HEK293 (cell line): ENCODE measurements around the gene ETV6.

Experiments used
- CTCF ChIA-PET: fragments of 350-600 bp; formaldehyde crosslinking; extraction: SDS; loops from one replicate; lab custom pipeline; 2021; ENCODE audit warnings: antibody characterized with exemption; lab: Yijun Ruan, JAX
- POLR2A ChIA-PET: fragments of 300-600 bp; formaldehyde crosslinking; extraction: SDS; loops from one replicate; lab custom pipeline; 2020; ENCODE audit warnings: antibody characterized with exemption, inconsistent platforms; lab: Yijun Ruan, JAX
- H3K27ac ChIP-seq: fragments of 200-500 bp; sonication (Bioruptor generic); 2 replicates; pipeline ENCODE4 v1.5.1; 2014; ENCODE audit warnings: low read depth, low read length, control low read depth, inconsistent platforms; ENCODE audit errors: extremely low read depth
- H3K36me3 ChIP-seq, 2 experiments: fragments of 200-500 bp in 1 of 2; sonication (Bioruptor generic) in 1 of 2; 1 replicate in 1 of 2; 2 replicates in 1 of 2; pipeline ENCODE4 v1.5.1; 2014 to 2017; ENCODE audit warnings: inconsistent platforms in 2 of 2, low read length in 2 of 2; ENCODE audit not compliant: control insufficient read depth in 2 of 2, insufficient read depth in 1 of 2
- H3K4me1 ChIP-seq: fragments of 200-500 bp; sonication (Bioruptor generic); 2 replicates; pipeline ENCODE4 v1.5.1; 2014; ENCODE audit warnings: mild to moderate bottlenecking, low read length, inconsistent platforms; ENCODE audit not compliant: control insufficient read depth, insufficient read depth
- H3K4me3 ChIP-seq: 2 replicates; pipeline ENCODE4 v1.5.1; 2011; ENCODE audit warnings: low read depth, mild to moderate bottlenecking, control low read depth, low read length, moderate library complexity
- H3K9me3 ChIP-seq: fragments of 200-500 bp; sonication (Bioruptor generic); 2 replicates; pipeline ENCODE4 v1.5.1; 2014; ENCODE audit warnings: low read depth, low read length, inconsistent platforms; ENCODE audit not compliant: control insufficient read depth, insufficient read depth
- GLIS2 ChIP-seq: fragments of 450-650 bp; formaldehyde crosslinking; IDR thresholded peaks from 2 replicates; pipeline ENCODE4 v1.5.1; 2016; ENCODE audit warnings: missing biosample characterization, missing genetic modification characterization
- INSM2 ChIP-seq: fragments of 450-650 bp; formaldehyde crosslinking; IDR thresholded peaks from 2 replicates; pipeline ENCODE4 v1.5.1; 2016; ENCODE audit warnings: missing biosample characterization, missing genetic modification characterization
- OSR2 ChIP-seq: fragments of 450-650 bp; formaldehyde crosslinking; IDR thresholded peaks from 2 replicates; pipeline ENCODE4 v1.5.1; 2016; ENCODE audit warnings: missing biosample characterization, missing genetic modification characterization
- REPIN1 ChIP-seq: fragments of 450-650 bp; formaldehyde crosslinking; IDR thresholded peaks from 2 replicates; pipeline ENCODE4 v1.5.1; 2017; ENCODE audit warnings: missing biosample characterization, missing genetic modification characterization, low read depth
- TRIM28 ChIP-seq: IDR thresholded peaks from 2 replicates; pipeline ENCODE4 v1.6.1; 2011; ENCODE audit warnings: low read length, control low read depth, borderline replicate concordance
- ZFP37 ChIP-seq: fragments of 450-650 bp; formaldehyde crosslinking; IDR thresholded peaks from 2 replicates; pipeline ENCODE4 v1.5.1; 2016; ENCODE audit warnings: missing biosample characterization, missing genetic modification characterization
- ZNF121 ChIP-seq: fragments of 450-650 bp; formaldehyde crosslinking; IDR thresholded peaks from 2 replicates; pipeline ENCODE4 v1.5.1; 2016; ENCODE audit warnings: missing biosample characterization, missing genetic modification characterization
- ZNF274 ChIP-seq, 2 experiments: fragments of 200-500 bp in 1 of 2; fragments of 450-650 bp in 1 of 2; sonication (Bioruptor generic) in 1 of 2; formaldehyde crosslinking in 1 of 2; IDR thresholded peaks; 2 replicates each; pipeline versions ENCODE4 v1.5.1 to v1.6.1; 2014 to 2016; ENCODE audit warnings: borderline replicate concordance in 1 of 2, inconsistent platforms in 1 of 2, low read length in 1 of 2, missing biosample characterization in 1 of 2, missing genetic modification characterization in 1 of 2
- ZNF302 ChIP-seq: fragments of 450-650 bp; formaldehyde crosslinking; IDR thresholded peaks from 2 replicates; pipeline ENCODE4 v1.5.1; 2016; ENCODE audit warnings: missing biosample characterization, missing genetic modification characterization, low read depth
- ZNF37A ChIP-seq: fragments of 450-650 bp; IDR thresholded peaks from 2 replicates; pipeline ENCODE4 v1.5.1; 2018; ENCODE audit warnings: missing biosample characterization, missing genetic modification characterization
- ZNF473 ChIP-seq: fragments of 450-650 bp; formaldehyde crosslinking; IDR thresholded peaks from 2 replicates; pipeline ENCODE4 v1.5.1; 2017; ENCODE audit warnings: missing biosample characterization, missing genetic modification characterization
- ZNF529 ChIP-seq: fragments of 450-650 bp; formaldehyde crosslinking; IDR thresholded peaks from 2 replicates; pipeline ENCODE4 v1.5.1; 2017; ENCODE audit warnings: missing genetic modification characterization, missing biosample characterization; ENCODE audit not compliant: insufficient replicate concordance
- ZNF785 ChIP-seq: fragments of 450-650 bp; formaldehyde crosslinking; IDR thresholded peaks from 2 replicates; pipeline ENCODE4 v1.5.1; 2016; ENCODE audit warnings: missing biosample characterization, missing genetic modification characterization
- TF ChIP-seq, protein P1 (sequence below): fragments of 450-650 bp; formaldehyde crosslinking; conservative IDR thresholded peaks from 2 replicates; pipeline ENCODE4 v1.5.1; 2016; ENCODE audit warnings: low read depth, missing biosample characterization, missing genetic modification characterization
- TF ChIP-seq, protein P2 (sequence below): fragments of 450-650 bp; formaldehyde crosslinking; IDR thresholded peaks from 2 replicates; pipeline ENCODE4 v1.5.1; 2016; ENCODE audit warnings: missing biosample characterization, missing genetic modification characterization
- TF ChIP-seq, protein P3 (sequence below): fragments of 450-650 bp; IDR thresholded peaks from 2 replicates; pipeline ENCODE4 v1.5.1; 2018; ENCODE audit warnings: missing biosample characterization, mild to moderate bottlenecking, missing genetic modification characterization

ETV6 gene

GRCh38 chr12:11798006-11798708 lies 148.7 kb downstream of the ETV6 start:
- H3K27ac ChIP-seq, result no peak overlapping the region

DNA sequence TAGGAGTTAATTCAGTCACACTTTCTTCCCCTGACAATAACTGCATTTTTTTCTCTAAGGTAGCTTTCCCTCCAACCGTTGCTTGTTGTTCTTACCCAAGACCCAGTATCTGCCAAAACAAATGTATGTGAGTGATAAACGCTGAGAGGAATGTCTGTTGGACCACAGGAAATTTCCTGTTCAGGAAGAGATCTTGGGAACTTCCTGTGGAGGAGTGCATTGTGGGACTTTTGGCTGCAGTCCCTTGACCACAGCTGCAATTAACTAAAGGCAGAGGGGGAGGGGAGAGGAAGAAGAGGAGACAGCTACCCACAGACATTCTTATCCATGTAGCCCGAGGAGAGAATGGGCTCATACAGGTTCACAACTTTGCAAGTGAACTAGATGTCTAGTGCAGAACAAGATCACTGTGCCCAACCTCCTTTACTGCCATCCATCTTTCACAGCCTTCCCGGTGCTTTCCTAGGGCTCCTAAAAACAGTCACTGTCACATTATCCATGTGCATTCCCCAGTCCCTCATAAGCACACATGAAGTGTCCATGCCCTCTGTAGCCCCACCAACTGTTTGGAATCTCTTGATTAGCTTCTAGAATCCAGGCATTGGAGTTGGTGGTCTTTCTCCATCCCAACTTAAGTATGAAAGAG lies 149.5 kb downstream of the ETV6 start:
- Histone ChIP-seq H3K36me3 (no peaks in the 10 kb centered on the region), H3K4me1 (peaks cover 12% of the 10 kb centered on the region), H3K27ac (no peak overlapping the region), H3K9me3 (no peaks in the 10 kb centered on the region), H3K4me3 (no peak overlapping the region)
- ChIA-PET CTCF (no interaction called here), POLR2A (no interaction called here)
- TF ChIP-seq, protein P1, sequence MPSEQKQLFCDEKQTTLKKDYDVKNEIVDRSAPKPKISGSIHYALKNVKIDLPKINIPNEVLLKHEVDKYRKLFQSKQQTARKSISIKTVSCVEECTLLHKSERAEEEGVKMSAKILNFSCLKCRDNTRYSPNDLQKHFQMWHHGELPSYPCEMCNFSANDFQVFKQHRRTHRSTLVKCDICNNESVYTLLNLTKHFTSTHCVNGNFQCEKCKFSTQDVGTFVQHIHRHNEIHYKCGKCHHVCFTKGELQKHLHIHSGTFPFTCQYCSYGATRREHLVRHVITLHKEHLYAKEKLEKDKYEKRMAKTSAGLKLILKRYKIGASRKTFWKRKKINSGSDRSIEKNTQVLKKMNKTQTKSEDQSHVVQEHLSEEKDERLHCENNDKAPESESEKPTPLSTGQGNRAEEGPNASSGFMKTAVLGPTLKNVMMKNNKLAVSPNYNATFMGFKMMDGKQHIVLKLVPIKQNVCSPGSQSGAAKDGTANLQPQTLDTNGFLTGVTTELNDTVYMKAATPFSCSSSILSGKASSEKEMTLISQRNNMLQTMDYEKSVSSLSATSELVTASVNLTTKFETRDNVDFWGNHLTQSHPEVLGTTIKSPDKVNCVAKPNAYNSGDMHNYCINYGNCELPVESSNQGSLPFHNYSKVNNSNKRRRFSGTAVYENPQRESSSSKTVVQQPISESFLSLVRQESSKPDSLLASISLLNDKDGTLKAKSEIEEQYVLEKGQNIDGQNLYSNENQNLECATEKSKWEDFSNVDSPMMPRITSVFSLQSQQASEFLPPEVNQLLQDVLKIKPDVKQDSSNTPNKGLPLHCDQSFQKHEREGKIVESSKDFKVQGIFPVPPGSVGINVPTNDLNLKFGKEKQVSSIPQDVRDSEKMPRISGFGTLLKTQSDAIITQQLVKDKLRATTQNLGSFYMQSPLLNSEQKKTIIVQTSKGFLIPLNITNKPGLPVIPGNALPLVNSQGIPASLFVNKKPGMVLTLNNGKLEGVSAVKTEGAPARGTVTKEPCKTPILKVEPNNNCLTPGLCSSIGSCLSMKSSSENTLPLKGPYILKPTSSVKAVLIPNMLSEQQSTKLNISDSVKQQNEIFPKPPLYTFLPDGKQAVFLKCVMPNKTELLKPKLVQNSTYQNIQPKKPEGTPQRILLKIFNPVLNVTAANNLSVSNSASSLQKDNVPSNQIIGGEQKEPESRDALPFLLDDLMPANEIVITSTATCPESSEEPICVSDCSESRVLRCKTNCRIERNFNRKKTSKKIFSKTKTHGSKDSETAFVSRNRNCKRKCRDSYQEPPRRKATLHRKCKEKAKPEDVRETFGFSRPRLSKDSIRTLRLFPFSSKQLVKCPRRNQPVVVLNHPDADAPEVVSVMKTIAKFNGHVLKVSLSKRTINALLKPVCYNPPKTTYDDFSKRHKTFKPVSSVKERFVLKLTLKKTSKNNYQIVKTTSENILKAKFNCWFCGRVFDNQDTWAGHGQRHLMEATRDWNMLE (tag by site-specific recombination), result peak; percentile 11; the same call in 1 of the 2 replicates
- TF ChIP-seq ZFP37 (tag by site-specific recombination) (no peak), ZNF785 (tag by site-specific recombination) (no peak), GLIS2 (no peak), ZNF274 (IDR thresholded peaks at IDR 0.05; ENCODE audit: low read length) (no peak), ZNF274 (tag by site-specific recombination; IDR thresholded peaks at IDR 0.05; ENCODE audit: borderline replicate concordance) (no peak)

More at GRCh38 chr12:11798006-11798708, 148.7 kb downstream of the ETV6 start:
- POLR2A ChIA-PET, result no interaction called here
- TF ChIP-seq ZNF302 (no peak), INSM2 (tag by site-specific recombination) (no peak), TRIM28 (no peak), ZNF121 (no peak), REPIN1 (tag by site-specific recombination) (no peak), ZNF37A (tag by site-specific recombination) (no peak), ZNF529 (no peak), ZNF473 (tag by site-specific recombination) (no peak), OSR2 (tag by site-specific recombination) (no peak), ZNF785 (tag by site-specific recombination) (no peak), GLIS2 (no peak)
- TF ChIP-seq, protein P2, sequence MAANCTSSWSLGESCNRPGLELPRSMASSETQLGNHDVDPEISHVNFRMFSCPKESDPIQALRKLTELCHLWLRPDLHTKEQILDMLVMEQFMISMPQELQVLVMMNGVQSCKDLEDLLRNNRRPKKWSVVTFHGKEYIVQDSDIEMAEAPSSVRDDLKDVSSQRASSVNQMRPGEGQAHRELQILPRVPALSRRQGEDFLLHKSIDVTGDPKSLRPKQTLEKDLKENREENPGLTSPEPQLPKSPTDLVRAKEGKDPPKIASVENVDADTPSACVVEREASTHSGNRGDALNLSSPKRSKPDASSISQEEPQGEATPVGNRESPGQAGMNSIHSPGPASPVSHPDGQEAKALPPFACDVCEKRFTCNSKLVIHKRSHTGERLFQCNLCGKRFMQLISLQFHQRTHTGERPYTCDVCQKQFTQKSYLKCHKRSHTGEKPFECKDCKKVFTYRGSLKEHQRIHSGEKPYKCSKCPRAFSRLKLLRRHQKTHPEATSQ (tag by site-specific recombination), result no peak
- TF ChIP-seq, protein P3, sequence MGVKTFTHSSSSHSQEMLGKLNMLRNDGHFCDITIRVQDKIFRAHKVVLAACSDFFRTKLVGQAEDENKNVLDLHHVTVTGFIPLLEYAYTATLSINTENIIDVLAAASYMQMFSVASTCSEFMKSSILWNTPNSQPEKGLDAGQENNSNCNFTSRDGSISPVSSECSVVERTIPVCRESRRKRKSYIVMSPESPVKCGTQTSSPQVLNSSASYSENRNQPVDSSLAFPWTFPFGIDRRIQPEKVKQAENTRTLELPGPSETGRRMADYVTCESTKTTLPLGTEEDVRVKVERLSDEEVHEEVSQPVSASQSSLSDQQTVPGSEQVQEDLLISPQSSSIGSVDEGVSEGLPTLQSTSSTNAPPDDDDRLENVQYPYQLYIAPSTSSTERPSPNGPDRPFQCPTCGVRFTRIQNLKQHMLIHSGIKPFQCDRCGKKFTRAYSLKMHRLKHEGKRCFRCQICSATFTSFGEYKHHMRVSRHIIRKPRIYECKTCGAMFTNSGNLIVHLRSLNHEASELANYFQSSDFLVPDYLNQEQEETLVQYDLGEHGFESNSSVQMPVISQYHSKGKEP (tag by site-specific recombination), result no peak
- no peak overlapping the region for H3K4me3 ChIP-seq
- CTCF ChIA-PET, result no interaction called here
- peaks cover 12% of the 10 kb centered on the region for H3K4me1 ChIP-seq
- H3K36me3 ChIP-seq, result no peaks in the 10 kb centered on the region
- no peaks in the 10 kb centered on the region for H3K9me3 ChIP-seq
